GDM1 (cell line): ENCODE data around the gene KCNQ1.
A peak's percentile ranks its signal among the peaks of the same experiment; 100 is the strongest.

ENCODE experiments used
- DNase-seq: peaks from one replicate; lab custom pipeline; 2025; lab: John Stamatoyannopoulos, UW

Gene KCNQ1

DNA sequence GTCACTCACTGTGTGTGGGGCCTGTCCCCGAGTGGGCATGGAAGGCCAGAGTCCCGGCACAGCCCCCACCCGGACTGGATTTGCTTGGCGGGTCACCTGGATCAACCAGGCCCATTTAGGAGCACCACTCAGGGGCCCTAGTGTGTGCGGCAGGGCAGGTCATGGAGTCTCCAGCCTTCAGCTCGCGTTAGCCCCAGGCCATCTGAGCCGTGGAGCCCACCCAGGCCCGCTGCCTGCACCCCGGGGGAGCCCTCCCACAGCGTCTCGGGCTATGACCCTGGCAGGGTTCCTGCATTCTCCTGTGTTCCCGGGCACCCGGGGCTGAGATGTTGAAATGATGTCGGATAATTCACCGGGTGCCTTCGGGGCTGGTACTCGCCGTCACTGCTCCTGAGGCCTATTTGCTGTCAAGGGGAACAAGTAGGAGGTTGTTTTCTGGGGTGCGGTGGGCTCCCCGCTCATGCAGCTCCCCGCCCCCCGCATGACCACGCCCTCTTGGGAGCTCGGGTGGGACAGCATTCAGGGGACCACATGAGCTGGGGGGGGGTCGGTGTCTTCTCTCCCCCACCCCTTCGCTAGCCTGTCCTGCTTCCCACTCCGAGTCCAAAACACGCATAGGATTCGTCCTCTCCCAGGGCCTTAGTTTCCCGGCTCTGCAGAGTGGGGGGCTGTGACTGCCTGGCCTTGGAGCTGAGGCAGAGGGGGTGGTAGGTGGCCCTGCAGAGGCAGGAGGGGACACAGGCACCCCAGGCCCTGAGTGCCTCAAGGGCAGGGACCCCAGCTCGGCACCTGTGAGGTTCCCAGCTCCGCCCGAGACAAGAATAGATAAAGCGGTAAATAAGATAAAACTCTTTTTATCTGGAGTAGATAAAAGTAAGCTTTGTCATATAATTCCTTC, 77.2 kb downstream of the KCNQ1 start:
- no peak for DNase-seq

DNA sequence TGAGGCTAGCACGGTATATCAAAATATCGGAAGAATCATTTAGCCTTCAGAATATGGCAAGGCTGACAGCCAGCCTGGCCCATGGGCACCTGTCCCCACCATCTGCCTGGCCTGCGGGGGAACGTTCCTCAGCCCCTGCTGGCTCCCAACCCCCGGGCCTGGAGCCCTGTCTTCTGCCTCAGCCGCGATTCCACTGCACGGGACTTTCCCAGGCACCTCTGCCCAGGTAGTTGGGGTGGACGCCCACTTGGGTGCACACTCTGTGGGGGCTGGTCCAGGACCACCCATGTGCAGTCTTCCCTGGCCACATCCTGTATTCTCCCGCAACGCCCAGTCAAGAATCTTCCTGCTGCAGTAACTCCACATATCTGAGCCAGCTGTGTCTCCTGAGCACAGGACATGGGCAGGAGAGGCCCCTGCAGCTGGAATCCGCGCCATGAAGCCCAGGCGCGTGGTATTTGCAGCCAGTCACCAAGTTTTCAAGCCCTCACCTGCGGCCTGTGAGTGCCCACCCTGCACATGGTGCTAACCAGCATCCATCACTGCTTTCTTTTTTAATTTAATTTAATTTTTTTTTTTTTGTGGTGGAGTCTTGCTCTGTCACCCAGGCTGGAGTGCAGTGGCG, 77.9 kb downstream of the KCNQ1 start:
- DNase-seq: no peak

DNA sequence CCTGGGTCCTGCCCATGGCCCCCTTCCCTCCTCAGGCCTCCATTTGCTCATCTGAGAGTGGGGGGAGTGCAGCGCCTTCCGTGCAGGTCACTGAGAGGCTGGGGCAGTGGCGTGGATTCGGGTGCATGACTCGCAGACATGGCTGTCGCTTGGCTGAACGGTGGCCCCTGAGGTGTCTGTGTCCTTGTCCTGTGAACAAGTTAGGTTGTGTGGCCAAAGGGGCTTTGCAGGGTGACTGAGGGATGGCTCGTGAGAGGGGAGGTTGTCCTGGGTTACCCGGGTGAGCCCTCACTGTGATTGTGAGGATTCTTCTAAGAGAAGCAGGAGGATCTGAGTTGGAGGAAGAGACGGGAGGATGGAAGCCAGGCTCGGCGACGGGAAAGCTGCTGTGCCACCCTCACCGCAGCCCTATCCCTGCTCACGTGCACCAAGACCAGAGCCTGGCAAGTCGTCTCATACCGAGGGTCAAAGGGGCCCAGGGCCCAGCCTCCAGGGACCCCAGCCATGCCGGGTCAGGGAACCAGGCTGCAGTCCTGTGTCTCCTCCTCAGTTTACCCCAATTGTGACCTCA, 79.1 kb downstream of the KCNQ1 start:
- DNase-seq: no peak

DNA sequence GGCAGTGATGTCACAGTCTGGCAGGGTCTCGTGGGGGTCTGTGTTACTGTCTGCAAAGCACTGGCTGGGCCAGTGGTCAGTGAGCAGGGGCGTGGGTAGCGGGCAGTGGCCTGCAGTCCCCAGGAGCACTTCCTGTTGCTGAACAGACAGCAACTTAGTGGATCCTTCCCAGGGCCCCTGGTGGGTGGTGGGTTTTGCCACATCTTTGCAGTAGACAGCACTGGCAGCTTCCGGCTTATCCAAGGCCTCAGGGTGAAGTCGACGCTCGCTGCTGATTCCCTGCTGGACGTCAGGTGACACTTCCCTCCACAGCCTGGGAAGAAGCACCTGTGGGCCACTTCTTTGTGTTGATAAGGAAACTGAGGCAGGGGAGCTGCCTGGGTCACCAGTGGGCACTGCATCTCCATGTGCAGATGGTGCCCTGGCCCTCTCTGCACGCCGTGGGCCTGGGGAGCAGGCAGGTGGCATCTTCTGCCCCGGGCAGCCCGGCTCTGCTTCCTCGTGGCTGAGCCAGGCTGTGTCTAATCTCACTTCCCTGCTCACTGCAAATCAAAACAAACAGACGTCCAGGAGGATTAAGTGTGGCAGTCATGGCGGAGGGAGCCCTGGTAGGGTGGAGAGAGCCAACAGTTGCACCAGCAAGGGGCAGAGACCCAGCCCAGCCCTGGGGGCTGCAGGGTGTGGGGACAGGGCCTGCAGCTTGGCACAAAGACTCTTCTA, 79.8 kb downstream of the KCNQ1 start:
- DNase-seq: no peak

DNA sequence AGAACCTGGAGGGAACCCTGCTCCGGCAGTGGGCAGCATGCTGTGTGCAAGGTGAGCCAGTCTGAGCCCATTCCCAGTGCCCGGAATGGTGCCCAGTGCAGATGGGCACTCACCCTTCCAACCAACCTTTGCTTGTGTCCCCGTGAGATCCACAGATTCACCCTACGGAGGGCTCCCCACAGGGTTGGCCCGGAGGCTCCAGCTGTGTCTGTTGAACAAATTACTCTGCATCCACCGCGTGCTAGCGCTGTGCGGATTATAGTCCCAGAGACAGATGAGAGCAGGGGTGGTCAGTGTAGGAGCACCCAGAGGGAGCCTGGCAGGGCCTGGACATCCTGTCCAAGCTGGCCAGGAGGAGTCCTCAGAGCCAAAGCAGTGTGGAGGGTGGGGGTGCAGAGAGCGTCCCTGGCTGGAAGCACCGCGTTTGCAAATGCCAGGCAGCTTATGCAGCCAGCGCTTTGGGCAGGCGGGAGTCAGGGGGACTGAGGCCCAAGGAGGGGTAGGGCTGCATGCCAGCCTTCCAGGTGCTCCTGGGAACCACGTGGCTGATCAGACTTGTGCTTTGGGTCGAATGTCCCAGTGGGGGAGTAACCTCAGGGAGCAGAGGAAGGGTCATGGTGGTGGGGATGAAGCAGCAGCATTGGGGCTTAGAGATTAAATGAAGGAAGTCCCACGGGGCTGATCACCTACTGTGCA, 80.5 kb downstream of the KCNQ1 start:
- no peak for DNase-seq

DNA sequence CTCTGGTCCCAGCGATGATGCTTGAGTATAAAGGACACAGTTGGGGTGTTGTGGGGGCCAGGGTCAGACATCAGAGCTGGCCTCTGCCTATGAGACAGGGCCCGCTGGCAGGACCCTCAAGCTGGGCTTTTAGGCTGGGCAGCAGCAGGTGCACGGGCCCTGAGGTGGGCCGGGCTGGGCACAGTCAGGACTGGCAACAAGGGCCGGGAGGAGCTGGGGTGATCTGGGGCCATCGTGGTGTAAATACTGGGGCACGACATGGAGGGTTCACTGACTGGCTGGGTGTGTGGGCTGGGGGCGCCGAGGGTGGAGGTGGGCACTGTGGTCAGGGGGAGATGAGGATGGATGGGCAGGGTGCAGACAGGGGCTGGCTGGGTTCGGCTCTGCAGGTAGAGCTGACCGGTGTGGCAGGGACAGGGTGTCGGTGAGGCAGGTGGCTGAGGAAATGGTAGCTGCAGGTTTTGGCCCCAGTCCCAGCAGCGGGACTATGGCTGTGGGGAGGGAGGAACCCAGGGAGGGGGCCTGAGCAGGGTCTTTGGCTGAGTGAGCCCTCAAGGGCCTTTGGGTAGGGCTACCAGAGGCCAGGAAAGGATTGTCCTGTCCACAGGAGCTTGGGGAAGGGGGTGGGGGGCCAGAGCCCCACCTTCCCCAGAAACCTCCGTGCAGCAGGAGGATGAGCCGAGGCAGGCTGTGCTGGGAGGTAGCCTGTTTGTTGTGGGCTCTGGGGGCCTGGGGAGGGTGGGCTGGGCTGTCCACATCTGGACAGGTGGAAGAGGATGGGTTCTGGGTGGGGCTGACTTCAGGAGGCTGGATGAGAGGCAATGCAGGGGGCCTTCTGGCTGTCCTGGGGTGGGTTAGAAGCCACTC, 81.4 kb downstream of the KCNQ1 start:
- no peak for DNase-seq

DNA sequence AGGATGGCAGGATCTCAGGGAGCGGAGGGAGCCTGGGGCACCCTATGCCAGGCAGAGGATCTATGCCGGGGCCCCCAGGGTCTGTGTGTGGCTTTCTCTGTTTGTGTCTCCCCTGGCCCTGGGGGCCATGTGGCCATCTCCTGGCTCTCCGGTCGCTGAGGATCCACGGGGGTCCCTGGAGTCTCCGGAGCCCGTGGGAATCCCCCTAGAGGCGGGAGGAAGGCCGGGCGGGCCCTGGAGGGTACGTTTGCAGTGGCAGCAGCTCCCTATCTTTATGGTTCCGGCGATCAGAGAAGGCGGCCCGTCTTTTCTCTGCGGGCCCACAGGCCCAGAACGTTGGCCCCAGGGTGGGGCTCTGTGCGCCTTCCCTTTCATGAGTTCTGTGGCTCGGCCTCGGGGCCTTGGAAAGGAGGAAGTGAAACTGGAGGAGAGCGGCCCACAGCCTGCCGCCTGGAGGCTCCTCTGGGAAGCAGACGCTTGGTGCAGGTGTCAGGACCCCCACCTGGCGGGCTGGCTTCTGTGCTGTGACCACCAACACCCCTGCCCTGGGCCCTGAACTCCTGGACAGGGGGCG, 82.1 kb downstream of the KCNQ1 start:
- peak; percentile 44 for DNase-seq

DNA sequence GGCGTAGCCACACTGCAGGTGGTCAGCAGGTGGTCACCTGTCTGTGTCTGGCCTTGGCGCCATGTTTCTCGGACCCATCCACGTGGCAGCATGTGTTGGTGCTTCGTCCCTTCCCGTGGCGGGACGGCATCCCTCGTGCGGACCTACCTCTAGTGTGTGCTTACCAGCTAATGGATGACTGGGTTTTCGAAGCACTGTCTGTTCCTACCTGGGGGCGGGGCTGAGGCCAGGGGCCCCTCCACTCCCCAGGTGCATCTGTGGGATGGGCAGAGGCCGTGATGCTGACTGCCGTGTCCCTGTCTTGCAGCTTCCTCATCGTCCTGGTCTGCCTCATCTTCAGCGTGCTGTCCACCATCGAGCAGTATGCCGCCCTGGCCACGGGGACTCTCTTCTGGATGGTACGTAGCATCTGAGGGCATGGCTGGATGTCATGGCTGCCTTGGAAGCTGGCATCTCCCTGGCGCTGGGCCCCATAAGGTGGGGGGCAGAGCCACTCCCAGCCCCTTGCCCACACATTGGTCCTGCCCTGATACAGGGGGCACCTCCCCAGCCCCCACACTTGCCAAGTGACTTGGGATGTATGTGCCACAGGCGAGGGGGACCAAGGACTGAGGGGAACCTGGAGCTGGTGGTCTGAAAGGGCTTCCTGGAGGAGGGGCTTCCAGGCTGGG, 82.9 kb downstream of the KCNQ1 start:
- DNase-seq: no peak

DNA sequence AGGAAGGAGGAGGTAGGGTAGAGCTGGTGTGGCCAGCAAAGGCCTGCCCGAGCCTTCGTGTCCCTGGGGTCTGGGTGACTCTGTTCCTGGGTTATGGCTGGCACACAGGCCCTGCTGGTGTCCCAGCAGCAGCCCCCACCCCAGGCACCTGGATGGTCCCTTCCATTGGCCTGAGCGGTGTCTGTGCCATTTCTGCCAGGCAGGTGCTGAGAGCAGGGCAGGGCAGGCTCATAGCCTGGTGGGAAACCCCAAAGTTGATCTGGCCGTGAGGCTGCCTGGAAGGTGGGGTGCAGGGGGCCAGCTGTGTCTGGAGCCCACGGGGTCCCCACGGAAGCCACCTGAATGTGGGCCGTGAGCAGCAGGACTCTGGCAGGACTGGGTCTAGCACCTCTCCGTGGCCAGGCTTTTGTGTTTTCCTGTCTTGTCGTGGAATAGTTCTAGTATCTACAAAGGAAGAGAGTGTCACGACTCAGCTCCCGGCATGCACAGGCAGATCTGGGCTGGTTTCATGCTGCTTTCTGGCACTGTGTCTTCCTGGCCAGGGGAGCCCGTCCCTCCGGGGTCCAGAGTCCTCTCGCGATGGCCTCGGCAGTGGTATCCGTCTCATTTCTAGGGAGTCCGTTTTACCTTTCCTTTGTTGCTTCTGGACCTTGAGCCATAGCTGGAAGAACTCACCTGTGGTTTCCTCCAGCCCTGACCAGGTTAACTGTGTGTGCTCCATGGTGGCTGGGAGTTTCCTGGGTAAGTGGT, 83.7 kb downstream of the KCNQ1 start:
- DNase-seq: no peak

DNA sequence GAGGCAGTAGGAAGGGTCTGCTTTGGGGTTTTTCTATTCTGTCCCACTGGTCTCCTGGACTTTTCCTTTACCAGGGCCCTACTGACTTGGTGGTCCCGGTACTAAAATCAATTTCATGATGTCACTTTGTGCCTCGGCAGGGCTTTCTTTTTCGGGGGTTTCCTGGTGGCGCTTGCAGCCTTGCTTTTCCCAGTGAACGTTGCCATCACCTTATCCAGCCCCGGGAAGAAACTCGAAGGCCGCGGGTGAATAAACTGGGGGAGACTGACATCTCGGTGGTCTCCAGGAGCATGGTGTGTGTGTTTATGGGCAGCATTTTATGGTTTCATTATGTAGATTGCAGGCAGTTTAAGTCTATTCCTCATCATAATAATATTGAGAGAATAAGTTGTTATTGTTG, 84.4 kb downstream of the KCNQ1 start:
- DNase-seq: no peak

DNA sequence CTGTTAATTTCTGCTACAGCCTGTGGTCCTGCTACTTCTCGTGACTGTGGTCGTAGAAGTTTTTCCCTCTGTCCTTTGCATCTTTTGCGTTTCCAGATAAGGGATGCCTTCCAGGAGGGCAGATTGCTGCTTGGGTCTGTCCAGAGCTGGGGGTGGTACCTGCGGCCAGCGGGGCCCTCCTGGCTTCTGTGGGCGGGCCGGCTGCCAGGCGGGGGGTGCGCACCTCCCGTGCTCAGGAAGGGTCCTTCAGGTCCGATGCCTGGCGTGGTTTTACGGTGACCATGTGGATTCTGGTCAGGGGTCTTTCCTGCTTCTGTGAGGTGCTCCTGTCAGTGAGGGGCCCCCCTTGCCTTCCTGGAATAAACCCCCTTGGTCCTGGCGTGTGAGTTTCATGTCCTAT, 84.8 kb downstream of the KCNQ1 start:
- no peak for DNase-seq

DNA sequence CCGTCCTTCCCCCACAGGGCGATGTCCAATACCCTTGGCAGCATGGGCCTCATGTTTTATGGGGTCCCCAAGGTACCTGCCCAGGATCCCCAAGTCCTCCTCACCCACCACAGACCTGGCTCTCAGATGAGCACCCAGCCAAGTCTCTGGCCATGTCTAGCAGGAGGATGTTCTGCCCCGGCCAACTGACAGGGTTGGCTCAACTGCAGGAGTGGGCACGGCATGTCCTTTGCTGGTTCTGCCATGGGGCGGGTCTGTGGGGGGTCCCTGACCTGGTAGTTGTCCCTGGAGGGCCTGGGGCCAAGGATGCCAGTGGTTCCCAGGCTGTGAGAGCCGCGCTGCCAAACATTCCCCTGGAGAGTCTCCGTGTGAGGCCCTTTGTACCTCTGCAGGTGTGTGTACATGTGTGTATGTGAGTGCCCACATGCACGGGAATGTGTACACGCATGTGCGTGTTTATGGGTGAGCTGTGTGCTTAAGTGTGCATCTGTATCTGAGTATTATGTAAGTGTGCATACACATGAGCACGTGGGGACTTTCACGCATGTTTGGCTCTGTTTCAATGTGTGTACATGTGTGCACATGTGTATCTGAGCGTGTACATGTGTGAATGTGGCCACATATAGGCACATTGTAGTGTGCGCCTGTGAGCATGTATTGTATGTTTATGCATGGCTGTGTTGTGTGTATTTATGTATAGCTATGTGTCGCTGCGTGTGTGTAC, 85.5 kb downstream of the KCNQ1 start:
- no peak for DNase-seq

DNA sequence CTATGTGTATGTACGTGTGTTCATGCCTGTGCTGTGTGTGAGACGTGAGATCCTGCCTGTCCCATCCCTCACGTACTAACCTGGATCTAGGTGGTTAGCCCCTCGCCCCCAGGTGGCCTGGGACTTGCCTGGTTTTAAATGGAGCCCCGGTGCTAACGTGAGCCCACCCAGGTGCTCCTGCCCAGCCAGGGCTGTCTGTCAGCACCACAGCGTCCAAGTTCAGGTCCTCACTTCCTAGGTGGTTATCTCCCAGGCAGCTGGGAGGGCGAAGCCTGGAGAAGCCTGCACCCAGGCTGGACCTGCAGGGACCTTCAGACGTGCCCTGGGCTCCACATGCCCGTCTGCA, 86.0 kb downstream of the KCNQ1 start:
- DNase-seq: no peak

DNA sequence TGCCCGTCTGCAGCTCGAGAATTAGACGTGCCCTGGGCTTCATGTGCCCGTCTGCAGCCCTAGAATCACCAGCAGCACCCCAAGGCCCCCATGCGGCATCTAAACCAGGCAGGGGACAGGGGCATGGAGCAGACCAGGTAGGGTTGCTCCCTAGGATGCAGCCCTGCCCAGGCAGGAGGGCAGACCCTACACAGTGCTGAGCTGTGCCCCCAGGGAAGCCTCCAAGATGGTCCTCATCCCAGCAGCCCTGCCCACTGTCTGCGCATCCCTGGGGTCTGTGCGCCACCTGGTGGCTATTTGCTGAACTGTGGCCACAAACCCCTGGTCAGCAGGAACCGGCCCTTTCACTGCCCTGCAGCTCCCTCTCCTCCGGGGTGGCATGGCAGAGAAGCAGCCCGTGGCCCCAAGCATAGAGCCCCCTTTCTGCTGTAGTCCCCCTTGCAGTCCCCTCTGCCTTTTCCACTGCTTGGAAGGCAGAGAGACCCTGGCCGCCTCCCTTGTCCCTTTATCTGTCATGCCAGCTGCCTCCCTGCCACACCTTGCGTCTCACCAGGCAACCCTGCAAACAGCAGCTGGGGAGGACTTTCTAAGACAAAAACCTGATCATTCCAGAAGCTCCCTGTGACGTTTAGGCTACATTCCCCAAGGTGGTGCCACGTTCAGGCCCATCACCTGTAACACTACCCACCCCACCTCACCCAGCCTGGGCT, 86.6 kb downstream of the KCNQ1 start:
- no peak for DNase-seq

DNA sequence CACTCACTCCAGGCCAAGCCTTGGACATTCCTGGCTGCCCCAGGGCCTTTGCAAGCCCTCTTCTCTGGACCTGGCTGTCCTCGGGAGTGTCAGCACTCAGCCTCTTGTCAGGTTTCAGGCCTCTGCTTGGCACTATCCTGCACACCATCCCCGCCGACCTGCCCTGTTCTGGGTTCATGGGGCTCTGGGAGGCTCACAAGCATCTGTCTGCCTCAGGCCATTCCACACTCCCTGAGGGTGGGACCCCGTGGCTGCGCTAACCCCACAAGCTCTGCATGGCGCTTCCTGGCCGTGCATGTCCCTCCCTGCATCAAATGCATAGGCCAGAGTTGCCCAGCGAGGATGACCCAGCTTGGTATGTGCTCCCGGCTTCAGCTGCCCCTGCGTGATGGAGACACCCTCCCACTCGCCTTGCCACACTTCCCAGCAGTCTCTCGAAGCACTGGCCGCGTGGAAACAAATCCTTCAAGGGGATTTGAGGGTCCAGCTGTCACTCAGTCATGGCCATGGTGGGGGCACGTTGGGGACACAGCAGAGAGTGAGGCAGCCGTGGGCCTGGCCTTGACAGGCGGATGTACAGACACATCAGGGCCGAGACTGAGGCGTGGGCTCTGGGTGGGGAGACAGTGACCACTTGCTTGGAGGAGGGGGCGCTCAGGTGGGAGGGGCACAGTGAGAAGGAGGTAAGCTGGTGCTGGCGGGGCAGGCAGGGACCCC, 87.3 kb downstream of the KCNQ1 start:
- no peak for DNase-seq

DNA sequence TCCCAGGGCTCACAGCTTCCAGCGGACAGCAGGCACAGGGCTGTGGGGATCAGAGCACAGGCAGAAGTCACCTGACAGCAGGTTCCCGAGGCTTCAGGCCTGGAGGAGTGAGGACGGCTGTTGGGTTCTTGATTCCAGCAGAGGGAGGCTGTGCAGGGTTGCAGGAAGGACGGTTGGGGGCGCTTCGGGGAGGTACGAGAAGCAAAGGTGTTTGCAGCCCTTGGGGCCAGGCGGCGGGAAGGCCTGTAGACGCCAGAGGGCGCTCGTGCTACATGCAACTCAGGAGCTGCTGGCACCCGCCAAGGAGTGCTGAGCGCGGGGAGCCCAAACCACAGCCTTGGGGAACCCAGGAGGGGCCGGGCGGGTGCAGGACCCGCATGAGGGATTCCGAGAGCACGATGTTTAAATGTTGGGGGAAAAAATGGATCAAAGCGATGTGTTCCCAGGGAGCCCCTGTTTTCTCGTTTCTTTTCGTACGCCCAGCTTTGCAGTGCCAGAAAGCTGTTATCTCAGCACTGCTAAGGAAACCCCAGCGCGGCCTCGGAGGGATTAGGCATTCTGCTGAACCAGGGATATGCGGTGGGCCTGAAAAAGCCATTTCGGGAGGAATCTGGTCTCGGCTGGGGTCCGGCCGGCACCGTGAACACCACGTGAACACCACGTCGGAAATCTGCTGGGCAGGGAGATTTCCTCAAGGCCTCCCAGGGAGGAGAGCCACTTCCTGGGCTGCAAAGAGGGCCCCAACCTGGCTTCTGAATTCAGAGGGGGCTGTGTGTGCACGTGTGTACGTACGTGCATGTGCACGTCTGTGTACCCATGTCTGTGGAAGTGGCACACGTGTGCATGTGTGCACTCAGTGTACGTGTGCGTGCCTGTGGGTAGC, 88.1 kb downstream of the KCNQ1 start:
- peak; percentile 86 for DNase-seq
